HG03442 (cell line): ENCODE data around the gene OR8D4.
"Not testable (repeated sequence)": the region's sequence is repeated elsewhere in the genome, so short reads cannot be mapped to it uniquely, and the experiment has no call there.

Source experiments
- ATAC-seq: cut with Tn5 transposase; IDR thresholded peaks from one replicate; pipeline ENCODE4 v1.9.1; 2021; ENCODE audit warnings: mild to moderate bottlenecking, moderate library complexity; ENCODE audit not compliant: unreplicated experiment

The OR8D4 gene

DNA sequence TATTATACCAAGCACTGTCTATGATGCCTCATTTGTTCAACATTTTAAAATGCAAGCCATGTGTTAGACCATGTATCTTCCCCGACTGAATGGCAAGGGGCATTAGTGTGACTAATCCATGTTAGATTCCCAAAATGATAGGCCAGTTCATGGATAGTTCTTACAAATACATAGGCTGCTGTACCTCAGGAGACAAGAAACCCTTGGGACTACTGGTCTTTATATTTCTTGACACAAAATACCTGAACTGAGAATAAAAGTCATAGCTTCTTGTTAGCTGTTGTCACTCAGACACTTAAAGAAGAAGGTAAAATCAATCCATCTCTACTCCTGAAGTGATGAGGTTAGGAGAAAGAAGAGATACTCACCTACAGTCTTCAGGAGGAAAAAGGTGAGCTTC is at the start of gene OR8D4:
Gene OR8D4 (plus strand): TSS at position 301 of the 400 bp plus-strand sequence. CDS start 4,265 bp downstream, outside the sequence.
- ATAC-seq, result no peak

GRCh38 chr11:123852321-123852720 is 49.6 kb upstream of the OR8D4 start:
- no peak for ATAC-seq

DNA sequence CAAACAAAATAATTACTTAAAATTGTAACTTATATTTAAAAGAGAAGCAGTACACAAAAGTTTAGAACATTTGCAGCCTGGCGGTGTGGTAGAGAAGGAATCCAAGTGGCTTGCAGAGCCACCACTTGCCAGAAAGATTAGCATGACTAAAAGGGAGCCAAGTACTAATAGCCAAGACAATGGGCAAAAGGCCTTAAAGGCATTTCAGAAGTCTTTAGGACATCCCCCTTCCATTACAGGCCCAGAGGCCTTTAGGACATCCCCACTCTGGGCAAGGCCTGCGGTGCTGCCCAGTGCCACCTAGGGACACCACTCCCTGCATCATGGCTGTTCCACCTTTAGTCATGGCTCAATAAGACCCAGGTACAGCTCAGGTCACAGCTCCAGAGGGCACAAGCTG is 48.9 kb upstream of the OR8D4 start:
- no peak for ATAC-seq

GRCh38 chr11:123856444-123856843 is 45.5 kb upstream of the OR8D4 start:
- ATAC-seq, result no peak

- ATAC-seq, result no peak
These were observed 42.2 kb upstream of the OR8D4 start for GRCh38 chr11:123859731-123860130.

DNA sequence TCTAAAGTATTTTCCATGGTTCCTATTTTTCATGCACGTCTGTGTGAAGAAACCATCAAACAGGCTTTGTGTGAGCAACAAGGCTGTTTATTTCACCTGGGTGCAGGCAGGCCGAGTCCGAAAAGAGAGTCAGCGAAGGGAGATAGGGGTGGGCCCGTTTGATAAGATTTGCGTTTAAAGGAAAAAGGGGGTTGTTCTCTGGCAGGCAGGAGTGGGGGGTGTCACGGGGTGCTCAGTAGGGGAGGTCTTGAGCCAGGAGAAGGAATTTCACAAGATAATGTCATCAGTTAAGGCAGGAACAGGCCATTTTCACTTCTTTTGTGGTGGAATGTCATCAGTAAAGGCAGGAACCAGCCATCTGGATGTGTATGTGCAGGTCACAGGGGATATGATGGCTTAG is 36.7 kb upstream of the OR8D4 start:
- ATAC-seq, result not testable (repeated sequence)

GRCh38 chr11:123867795-123868194 is 34.2 kb upstream of the OR8D4 start:
- ATAC-seq, result not testable (repeated sequence)

- ATAC-seq, result no peak
These were observed 21.1 kb upstream of the OR8D4 start for GRCh38 chr11:123880912-123881311.

DNA sequence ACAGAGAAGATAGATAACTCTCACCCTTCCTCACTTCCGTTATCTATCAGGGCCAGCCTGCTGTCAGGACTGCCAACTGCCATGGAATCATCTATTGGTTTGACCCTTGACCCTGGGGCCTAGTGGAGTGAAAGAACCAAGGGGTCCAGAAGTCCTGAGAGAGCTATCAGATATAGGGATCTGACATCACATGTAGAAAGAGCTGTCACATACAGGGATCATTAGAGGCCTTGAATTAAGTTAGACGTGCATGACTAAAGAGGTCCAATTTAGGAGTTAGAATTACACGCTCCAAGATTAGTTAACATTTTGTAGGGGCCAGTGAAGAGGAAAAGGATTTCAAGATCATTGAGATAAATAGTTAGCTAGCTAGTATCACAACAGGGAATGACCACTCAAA is 16.4 kb upstream of the OR8D4 start, which contains the start of gene TMEM225:
Gene TMEM225 (minus strand): TSS at position 101 of the 400 bp plus-strand sequence. CDS start 245 bp downstream, outside the sequence.
- ATAC-seq, result no peak

DNA sequence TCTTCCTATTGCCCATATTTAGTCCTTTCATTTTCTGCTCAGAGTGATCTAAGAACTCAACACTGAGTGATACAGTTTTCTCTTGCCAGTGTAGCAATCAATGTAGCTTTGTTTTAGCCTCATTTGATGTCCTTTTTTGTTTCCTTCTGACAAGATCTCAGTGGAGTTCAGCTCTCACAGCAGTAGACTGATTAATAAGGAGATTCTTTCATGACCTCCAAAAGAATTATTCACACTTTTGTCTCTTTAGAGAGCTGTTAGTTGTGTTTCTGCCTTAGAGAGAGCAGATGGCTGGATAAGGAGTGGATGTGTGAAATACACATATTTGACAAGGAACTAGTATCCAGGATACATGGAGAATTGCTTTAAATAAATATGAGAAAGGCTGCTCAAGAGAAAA is 9.9 kb upstream of the OR8D4 start:
- no peak for ATAC-seq

- no peak for ATAC-seq
These were observed 2.2 kb upstream of the OR8D4 start for GRCh38 chr11:123899792-123900191.

DNA sequence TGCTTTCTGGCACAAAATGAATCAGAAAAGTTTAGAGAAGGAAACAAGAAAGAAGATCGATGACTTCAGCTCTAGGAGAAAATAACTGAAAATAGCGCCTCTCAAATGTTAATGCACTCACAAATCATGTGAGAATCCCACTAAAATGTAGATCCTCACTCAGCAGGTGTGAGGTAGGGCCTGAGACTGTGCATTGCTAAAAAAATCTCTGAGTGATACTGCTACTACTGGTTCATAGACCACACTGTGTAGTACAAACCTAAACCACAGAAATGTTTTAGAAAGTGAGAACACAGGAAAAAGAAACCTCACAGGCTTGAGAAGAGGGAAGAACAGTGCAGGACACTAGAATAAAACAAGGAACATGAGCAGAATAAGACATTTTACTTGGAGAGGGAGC is 2.0 kb downstream of the OR8D4 start:
- peak; percentile 97 for ATAC-seq

DNA sequence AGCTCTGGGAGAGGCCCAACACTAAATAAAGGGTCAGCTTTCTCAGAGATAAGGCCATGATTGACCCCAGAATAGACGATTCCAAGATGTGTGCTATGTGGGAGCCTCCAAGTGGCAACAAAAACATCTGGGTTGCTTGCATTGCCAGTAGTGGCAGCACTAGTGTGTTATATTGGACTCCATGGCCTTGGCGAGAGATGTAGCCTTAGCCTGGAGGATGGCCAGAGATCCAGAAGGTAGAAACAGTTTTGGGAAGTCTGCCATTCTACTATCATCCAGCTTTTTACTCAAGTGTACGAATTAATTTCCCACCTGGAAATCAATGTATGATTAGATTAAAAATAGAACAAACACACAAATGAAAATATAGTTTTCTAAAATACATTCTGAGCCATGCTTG is 3.0 kb downstream of the OR8D4 start:
- ATAC-seq, result no peak

DNA sequence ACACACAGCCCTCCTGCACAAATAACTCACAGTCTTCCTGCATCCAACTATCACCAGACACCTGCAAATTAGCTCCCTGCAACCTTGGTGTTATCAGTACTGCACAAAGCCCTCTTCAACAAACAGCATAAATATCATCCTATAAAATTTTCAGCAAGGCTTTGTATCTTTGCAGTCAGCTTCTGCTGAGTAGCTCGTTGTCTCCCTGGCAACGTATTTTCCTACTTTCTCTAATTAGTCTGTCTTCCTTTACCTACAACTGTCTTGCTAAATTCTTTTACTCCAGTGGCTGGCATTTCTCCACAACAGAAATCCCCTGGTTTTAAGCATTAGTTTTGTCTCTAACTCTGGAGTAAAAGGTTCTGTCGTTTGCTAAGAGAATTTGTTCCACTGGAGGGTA is 3.9 kb downstream of the OR8D4 start:
- ATAC-seq, result no peak

- ATAC-seq, result no peak
These were observed 19.0 kb downstream of the OR8D4 start for GRCh38 chr11:123920943-123921342.

DNA sequence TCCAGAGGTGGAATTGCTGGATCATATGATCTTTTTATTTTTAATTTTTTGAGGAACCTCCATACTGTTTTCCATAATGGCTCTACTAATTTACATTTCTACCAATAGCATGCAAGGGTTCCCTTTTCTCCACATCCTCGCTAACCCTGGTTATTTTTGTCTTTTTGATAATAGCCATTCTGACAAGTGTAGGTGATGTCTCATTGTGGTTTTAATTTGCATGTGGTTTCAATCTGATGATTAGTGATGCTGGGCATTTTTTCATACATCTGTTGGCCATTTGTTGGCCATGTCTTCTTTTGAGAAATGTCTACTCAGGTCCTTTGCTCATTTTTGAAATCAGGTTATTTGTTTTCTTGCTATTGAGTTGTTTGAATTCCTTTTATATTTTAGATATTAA is 22.1 kb downstream of the OR8D4 start:
- ATAC-seq, result no peak

DNA sequence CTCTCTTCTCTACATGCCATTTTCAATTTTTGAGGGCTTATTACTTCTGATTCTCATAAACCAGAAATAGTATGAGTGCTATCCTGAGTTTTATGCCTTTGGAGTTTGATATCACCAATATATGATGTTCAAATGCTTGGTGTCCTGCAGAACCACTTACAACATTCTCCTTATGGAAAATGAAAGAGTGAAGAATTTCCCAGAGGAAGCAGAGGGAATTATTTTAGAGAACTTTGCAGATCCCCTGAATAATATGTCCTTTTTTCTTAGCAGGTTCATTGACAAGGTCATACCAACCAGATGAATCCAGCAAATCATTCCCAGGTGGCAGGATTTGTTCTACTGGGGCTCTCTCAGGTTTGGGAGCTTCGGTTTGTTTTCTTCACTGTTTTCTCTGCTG is 37.4 kb downstream of the OR8D4 start, which contains the start of gene OR4D5:
Gene OR4D5 (plus strand): TSS at position 301 of the 400 bp plus-strand sequence. CDS start 0 bp downstream, at position 301.
- ATAC-seq, result no peak

- ATAC-seq, result no peak
These were observed 40.4 kb downstream of the OR8D4 start for GRCh38 chr11:123942413-123942812.

GRCh38 chr11:123943738-123944137 is 41.8 kb downstream of the OR8D4 start, which contains the start of gene OR6T1:
OR6T1 (minus strand) TSS chr11:123943838; CDS start chr11:123943838, 0 bp downstream.
- no peak for ATAC-seq

DNA sequence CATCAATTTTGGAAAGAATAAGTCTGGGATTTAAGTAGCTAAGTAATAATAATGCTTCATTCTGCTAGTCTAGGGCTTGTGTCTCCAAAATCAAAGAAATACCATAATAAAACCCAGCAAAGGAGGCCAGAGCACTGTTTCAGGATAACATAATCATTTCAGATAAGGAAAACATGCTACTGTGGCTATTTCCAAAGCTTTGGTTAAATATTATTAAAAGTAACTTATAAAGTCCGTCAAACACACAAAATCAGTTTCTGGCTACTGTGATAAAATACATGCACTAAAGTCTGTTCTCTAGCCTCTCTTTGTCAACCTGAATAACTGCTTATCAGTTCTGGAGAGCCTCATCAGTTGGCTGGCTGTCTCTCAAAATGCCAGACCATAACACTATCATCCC is 43.2 kb downstream of the OR8D4 start:
- ATAC-seq, result no peak

DNA sequence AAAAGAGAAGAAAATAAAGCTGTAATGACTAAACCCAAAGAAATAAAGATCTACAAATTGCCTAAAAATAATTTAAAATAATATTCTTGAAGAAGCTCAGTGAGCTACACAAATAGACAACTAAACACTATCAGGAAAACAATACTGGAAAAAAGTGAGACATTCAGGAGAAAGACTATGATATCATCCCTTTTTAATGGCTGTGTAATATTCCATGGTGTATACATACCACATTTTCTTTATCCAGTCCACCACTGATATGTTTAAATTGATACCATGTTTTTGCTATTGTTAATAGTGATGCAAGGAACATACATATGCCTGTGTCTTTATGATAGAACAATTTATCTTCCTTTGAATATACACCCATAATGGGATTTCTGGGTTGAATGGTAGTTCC is 54.8 kb downstream of the OR8D4 start:
- ATAC-seq, result no peak
